Stimulated activated CD4-positive, alpha-beta T cell treated with anti-CD3 and anti-CD28 coated beads, TNF-alpha, amount 100 ng/mL, for 4 hours (primary cell): ENCODE data around the gene FBXW8.

Experiments used
- DNase-seq, 3 experiments: peaks; one replicate each; pipeline ENCODE4 v3.0.0-alpha.2; 2020; ENCODE audit warnings: low read depth in 3 of 3

Gene FBXW8

GRCh38 chr12:117020536-117021220 is 109.9 kb downstream of the FBXW8 start:
- DNase-seq: no peak

DNA sequence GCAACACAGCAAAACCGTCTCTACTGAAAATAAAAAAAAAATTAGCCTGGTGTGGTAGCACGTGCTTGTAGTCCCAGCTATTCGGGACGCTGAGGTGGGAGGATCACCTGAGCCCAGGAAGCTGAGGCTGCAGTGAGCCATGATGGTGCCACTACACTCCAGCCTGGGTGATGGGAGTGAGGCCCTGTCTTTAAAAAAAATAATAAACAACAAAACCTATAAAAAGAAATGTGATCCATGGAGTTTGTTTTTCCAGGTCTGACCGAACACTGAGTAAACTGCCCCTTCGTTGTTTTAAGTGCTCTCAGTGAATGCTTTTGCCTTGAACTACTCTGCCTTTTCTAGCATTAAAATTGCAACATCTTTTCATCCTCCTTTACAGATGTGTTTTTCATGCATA is 111.7 kb downstream of the FBXW8 start:
- DNase-seq: no peak

GRCh38 chr12:117023998-117024960 is 113.5 kb downstream of the FBXW8 start:
- no peak for DNase-seq

DNA sequence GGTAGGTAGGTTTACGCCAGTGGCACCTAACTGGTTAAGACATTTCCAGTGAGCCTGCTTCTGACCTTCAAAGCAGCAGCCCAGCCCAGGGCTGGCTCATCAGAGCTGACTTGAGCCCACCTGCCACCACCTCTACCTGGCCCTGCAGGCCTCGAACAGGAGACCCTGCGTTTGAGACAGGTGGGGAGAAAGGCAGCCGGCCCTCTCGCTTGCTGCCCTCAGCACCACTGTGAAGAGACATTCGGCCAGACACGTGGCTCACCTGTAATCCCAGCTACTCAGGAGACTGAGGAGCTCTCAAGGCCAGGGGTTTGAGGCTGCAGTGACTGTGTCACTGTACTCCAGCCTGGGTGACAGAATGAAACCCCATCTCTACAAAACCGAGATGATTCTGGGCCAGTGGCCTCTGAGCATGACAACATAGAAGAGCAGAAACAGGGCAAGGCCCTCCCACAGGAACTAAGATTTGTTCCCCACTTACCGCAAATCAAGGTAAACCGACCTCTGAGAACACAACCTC is 114.3 kb downstream of the FBXW8 start:
- DNase-seq: no peak

- DNase-seq: peak in 2 of 3 experiments; percentile 13 to 18
Measured at GRCh38 chr12:117025481-117026151, 114.9 kb downstream of the FBXW8 start.

DNA sequence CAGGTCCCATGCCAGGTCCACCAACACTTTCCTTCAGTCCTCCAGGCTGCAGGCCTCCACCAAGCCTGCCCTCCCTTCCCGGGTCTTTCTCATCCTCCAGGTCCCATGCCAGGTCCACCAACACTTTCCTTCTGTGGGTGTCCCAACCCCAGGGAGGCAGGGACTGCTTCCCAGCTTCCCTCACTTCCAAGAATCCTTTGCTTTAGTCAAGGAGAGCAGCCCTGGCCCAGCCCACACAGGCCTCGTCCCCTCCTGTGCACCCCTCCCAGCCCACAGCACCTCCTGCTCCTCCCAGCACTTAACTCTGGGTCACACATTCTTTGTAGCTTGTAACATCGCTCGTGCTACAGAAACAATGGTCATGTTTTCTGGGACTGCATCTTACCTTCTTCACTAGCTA is 115.6 kb downstream of the FBXW8 start:
- DNase-seq: no peak

DNA sequence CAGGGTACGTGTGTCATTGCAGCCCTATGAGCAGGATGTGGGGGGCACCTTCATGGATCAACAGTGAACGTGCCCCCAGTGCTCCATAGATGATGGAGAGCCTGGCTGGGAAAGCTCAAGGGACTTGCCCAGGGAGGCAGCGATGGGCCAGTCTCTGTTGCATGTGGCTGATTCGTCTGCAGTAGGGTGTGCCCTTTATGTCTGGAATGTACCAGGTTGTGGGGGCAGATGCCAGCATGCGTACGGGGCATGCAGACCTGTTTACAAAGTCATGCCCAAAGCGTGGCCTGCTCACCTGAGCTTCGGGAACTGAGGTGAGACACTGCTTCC is 116.1 kb downstream of the FBXW8 start:
- DNase-seq: no peak

DNA sequence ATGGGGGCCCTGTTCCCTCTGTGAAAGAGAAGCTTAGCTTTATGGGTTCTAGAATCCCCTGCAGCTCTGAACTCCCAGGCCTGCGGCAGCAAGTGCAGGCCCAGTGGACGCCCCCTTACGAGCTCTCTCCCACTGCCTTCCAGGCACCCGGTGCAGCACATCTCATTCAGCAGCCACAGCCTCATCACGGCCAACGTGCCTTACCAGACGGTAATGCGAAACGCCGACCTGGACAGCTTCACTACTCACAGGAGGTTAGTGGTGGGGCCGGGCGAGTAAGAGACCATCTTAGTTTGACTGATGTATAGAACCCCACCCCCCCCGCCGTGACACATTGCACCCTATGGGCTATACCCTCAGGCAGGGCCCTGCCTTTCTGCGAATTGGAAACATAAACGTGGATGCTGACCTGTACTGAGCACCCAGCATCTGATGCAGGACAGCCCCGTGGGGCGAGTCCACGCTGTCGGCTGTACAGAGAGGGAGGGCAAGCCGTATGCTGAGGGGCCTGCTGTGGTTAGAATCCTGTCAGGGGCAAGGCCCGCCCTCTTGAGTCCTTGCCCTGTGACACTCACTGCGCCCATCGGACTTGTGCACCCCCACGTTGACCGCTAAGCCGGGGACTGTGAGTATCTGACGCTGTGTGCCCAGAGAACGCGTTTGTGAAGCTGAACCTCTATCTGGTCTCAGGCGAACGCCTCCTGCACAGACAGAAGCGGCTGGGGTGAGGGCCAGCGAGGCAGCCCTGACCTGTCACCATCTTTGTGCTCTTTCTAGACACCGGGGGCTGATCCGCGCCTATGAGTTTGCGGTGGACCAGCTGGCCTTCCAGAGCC is 116.7 kb downstream of the FBXW8 start:
- DNase-seq: no peak

DNA sequence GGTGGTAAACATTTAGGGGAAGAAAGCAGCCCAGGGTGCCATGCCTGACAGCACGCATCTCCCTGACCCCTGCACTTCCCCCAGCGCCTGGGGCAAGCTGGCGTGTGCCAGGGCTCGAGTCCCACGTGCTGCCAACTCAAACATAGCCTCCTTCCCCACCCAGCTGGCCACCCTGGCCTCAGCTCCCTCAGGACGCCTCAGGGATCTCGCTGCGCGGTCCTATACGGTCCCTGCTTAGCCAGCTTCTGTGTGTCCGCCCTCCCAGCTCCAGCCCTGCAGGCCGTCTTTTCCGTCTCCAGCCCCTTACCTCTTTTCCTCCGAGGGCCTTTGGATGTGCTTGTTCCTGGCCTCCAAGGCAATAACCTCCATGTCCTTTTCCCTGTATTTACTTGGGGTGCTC is 117.5 kb downstream of the FBXW8 start:
- no peak for DNase-seq

- no peak for DNase-seq
Measured at GRCh38 chr12:117030187-117030900, 119.6 kb downstream of the FBXW8 start.

GRCh38 chr12:117031843-117032592 is 121.3 kb downstream of the FBXW8 start:
- DNase-seq: no peak

DNA sequence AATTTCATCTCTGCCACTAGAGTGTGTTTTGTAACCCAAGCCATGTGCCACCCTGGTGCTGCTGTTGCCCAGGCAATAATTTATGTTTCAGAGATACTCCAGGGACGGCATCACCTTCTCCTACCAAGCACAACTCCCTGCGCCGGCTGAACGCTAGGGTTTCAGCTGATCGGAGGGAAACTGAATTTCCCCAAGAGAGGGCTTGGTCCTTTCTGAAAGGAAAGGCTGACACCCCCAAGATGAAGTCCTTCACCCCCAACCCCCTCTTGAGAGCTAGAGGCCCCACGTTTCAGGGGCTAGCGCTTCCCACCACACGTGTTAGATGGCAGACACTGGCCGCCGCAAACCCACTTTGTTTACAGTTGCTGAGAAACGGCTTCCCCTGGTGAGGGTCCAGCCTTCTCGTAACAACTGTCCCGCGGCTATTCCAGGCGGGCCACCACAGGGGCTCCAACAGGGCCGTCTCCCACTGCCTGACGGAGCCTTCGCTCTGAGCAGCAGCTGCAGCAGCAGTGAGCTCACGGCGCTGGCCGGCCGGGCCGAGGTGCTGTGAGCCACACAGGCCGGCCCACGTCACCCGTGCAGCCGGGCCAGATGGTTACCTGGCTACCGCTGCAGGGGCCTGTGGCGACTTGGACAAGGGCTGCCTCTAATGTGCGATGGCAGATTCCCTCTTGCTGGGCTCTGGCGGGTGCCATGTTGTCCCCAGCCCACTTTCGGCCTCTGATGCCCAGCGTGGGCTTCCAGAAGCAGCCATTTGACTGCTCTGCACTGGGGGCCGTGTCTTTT is 122.0 kb downstream of the FBXW8 start:
- DNase-seq: no peak

DNA sequence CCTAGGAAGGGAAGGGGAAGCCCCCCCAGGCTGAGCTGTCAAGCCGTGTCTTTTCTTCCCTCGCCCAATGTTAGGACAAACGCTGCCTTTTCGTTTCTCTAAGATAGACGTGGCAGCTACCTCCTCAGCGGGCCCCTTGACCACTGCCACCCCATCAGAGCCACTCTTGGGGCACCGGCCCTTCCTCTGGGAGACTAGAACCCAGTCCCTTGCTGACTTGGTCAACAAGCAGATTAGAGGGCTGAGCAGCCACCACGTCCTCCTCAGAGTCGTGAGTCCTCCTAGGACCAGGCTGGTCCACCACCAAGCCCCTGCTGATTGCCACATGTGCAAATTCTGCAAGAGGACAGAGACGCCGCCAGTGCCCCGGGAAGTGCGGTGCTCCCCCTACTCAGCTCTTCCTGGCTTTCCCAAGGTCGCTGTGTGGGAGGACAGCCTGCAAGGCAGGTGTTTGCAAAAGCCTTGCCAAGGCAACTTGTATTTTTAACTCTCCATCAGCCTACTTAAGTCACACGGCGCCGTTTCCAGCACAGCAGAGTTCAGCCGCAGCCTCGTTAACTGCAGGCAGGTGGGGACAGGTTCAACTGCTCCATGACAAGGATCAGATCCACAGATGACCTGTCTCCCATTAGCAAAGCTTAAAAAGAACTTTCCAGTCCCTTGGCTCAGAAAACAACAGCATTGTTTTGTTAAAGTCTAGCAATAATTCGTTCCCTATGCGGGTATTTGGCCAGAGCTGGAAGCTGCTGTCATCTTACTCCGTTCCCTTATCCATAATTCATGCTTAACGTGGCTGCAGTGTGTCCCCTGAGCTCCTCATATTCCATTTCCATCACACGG is 122.9 kb downstream of the FBXW8 start:
- no peak for DNase-seq

GRCh38 chr12:117034249-117034648 is 123.5 kb downstream of the FBXW8 start:
- DNase-seq: no peak

GRCh38 chr12:117034701-117035151 is 124.0 kb downstream of the FBXW8 start:
- DNase-seq: no peak

DNA sequence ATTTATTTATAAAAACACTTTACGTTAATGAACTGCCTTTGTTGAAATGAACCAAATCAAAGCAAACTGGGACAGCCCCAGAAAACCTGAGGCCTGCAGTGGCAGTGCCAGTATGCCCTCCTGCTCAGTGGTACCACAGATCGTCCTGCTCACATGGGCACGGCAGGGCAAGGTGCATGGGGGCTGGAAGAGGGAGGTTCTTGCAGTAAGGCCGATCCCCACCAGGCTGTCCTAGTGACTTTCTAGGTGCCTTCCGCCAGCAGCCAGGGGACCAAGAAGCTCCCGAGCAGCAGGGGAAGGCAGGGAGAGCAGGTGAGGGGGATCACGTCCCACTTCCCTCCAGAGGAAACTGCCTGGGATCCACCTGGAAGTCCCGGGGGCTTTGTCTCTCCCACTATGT is 124.5 kb downstream of the FBXW8 start:
- no peak for DNase-seq

- no peak for DNase-seq
Measured at GRCh38 chr12:117036046-117036445, 125.3 kb downstream of the FBXW8 start.

GRCh38 chr12:117036547-117036946 is 125.8 kb downstream of the FBXW8 start:
- DNase-seq: no peak
